Mucosa of rectum (tissue), 2 donors: ENCODE results near the gene LINGO1.

Experiments
- H3K27ac ChIP-seq, 2 donors: one replicate each; pipeline ENCODE4 v1.7.0; 2013; ENCODE audit warnings: inconsistent platforms in 2 of 2, low read depth in 2 of 2, low read length in 2 of 2
- H3K27me3 ChIP-seq, 2 donors: one replicate each; pipeline ENCODE4 v1.7.0; 2013; ENCODE audit warnings: low read length in 2 of 2; ENCODE audit not compliant: control insufficient read depth in 2 of 2, insufficient read depth in 2 of 2
- H3K36me3 ChIP-seq, 2 donors: one replicate each; pipeline ENCODE4 v1.7.0; 2013; ENCODE audit warnings: low read length in 2 of 2; ENCODE audit not compliant: control insufficient read depth in 2 of 2, insufficient read depth in 2 of 2
- H3K4me1 ChIP-seq, 2 donors: one replicate each; pipeline ENCODE4 v1.7.0; 2013; ENCODE audit warnings: low read length in 2 of 2, mild to moderate bottlenecking in 1 of 2; ENCODE audit not compliant: control insufficient read depth in 2 of 2, insufficient read depth in 2 of 2
- H3K4me3 ChIP-seq, 2 donors: one replicate each; pipeline ENCODE4 v1.7.0; 2013; ENCODE audit warnings: low read length in 2 of 2
- H3K9ac ChIP-seq, 2 donors: one replicate each; pipeline ENCODE4 v1.7.0; 2013; ENCODE audit warnings: low read length in 2 of 2, low read depth in 1 of 2, mild to moderate bottlenecking in 1 of 2
- H3K9me3 ChIP-seq, 2 donors: one replicate each; pipeline ENCODE4 v1.7.0; 2013; ENCODE audit warnings: low read length in 2 of 2; ENCODE audit not compliant: control insufficient read depth in 2 of 2
- donor health status: healthy.
- donor health status: Normal muscosa, but diverticular disease.

Gene LINGO1

GRCh38 chr15:77625376-77625775 lies 7.3 kb downstream of the LINGO1 start:
- no peaks in the 10 kb centered on the region for H3K9me3 ChIP-seq
- H3K9ac ChIP-seq = no peak overlapping the region
- H3K27me3 ChIP-seq = peaks cover 7 to 11% of the 10 kb centered on the region in 2 donors
- no peak overlapping the region for H3K4me3 ChIP-seq
- no peaks in the 10 kb centered on the region for H3K4me1 ChIP-seq
- H3K36me3 ChIP-seq = no peaks in the 10 kb centered on the region
- H3K27ac ChIP-seq = no peak overlapping the region

- no peaks in the 10 kb centered on the region for H3K4me1 ChIP-seq
- no peaks in the 10 kb centered on the region for H3K9me3 ChIP-seq
- H3K36me3 ChIP-seq = no peaks in the 10 kb centered on the region
- H3K27ac ChIP-seq = no peak overlapping the region
- H3K9ac ChIP-seq = no peak overlapping the region
- peaks cover 4 to 6% of the 10 kb centered on the region in 2 donors for H3K27me3 ChIP-seq
- H3K4me3 ChIP-seq = no peak overlapping the region
Measured at GRCh38 chr15:77624868-77625267, 7.8 kb downstream of the LINGO1 start.

GRCh38 chr15:77623755-77624524 lies 8.8 kb downstream of the LINGO1 start:
- no peak overlapping the region for H3K27ac ChIP-seq
- peaks cover 0 to 2% of the 10 kb centered on the region in 2 donors for H3K27me3 ChIP-seq
- H3K36me3 ChIP-seq = no peaks in the 10 kb centered on the region
- H3K4me3 ChIP-seq = no peak overlapping the region
- H3K9me3 ChIP-seq = no peaks in the 10 kb centered on the region
- no peak overlapping the region for H3K9ac ChIP-seq
- no peaks in the 10 kb centered on the region for H3K4me1 ChIP-seq

- no peaks in the 10 kb centered on the region for H3K4me1 ChIP-seq
- H3K27ac ChIP-seq = no peak overlapping the region
- H3K36me3 ChIP-seq = no peaks in the 10 kb centered on the region
- H3K9me3 ChIP-seq = no peaks in the 10 kb centered on the region
- H3K9ac ChIP-seq = no peak overlapping the region
- H3K27me3 ChIP-seq = peaks cover 0 to 2% of the 10 kb centered on the region in 2 donors
- no peak overlapping the region for H3K4me3 ChIP-seq
Measured at GRCh38 chr15:77622934-77623754, 9.6 kb downstream of the LINGO1 start.

GRCh38 chr15:77622209-77622933 lies 10.3 kb downstream of the LINGO1 start:
- H3K9ac ChIP-seq = no peak overlapping the region
- H3K4me1 ChIP-seq = no peaks in the 10 kb centered on the region
- peaks cover 0 to 2% of the 10 kb centered on the region in 2 donors for H3K27me3 ChIP-seq
- no peak overlapping the region for H3K4me3 ChIP-seq
- no peak overlapping the region for H3K27ac ChIP-seq
- no peaks in the 10 kb centered on the region for H3K9me3 ChIP-seq
- no peaks in the 10 kb centered on the region for H3K36me3 ChIP-seq

- Histone ChIP-seq H3K4me3 (no peak overlapping the region), H3K27ac (no peak overlapping the region), H3K9ac (no peak overlapping the region)
Measured at GRCh38 chr15:77621847-77622208, 10.9 kb downstream of the LINGO1 start.

GRCh38 chr15:77620960-77621647 lies 11.6 kb downstream of the LINGO1 start:
- H3K9ac ChIP-seq = no peak overlapping the region

More at GRCh38 chr15:77621847-77622208, 10.9 kb downstream of the LINGO1 start:
- no peaks in the 10 kb centered on the region for H3K9me3 ChIP-seq
- H3K36me3 ChIP-seq = no peaks in the 10 kb centered on the region
- H3K27me3 ChIP-seq = peaks cover 0 to 2% of the 10 kb centered on the region in 2 donors
- no peaks in the 10 kb centered on the region for H3K4me1 ChIP-seq

GRCh38 chr15:77620297-77620696 lies 12.4 kb downstream of the LINGO1 start:
- Histone ChIP-seq H3K27ac (no peak overlapping the region), H3K4me3 (no peak overlapping the region), H3K36me3 (no peaks in the 10 kb centered on the region), H3K9me3 (no peaks in the 10 kb centered on the region), H3K27me3 (peaks cover 0 to 2% of the 10 kb centered on the region in 2 donors), H3K4me1 (no peaks in the 10 kb centered on the region), H3K9ac (no peak overlapping the region)

More at GRCh38 chr15:77620960-77621647, 11.6 kb downstream of the LINGO1 start:
- Histone ChIP-seq H3K4me1 (no peaks in the 10 kb centered on the region), H3K4me3 (no peak overlapping the region), H3K27me3 (peaks cover 0 to 2% of the 10 kb centered on the region in 2 donors), H3K9me3 (no peaks in the 10 kb centered on the region), H3K27ac (no peak overlapping the region), H3K36me3 (no peaks in the 10 kb centered on the region)

GRCh38 chr15:77619883-77620282 lies 12.8 kb downstream of the LINGO1 start:
- no peaks in the 10 kb centered on the region for H3K9me3 ChIP-seq
- peaks cover 0 to 2% of the 10 kb centered on the region in 2 donors for H3K27me3 ChIP-seq
- H3K9ac ChIP-seq = no peak overlapping the region
- H3K4me1 ChIP-seq = no peaks in the 10 kb centered on the region
- no peak overlapping the region for H3K27ac ChIP-seq
- H3K36me3 ChIP-seq = no peaks in the 10 kb centered on the region
- no peak overlapping the region for H3K4me3 ChIP-seq
